ENCODE measurements around the gene TRIM10.

DNA sequence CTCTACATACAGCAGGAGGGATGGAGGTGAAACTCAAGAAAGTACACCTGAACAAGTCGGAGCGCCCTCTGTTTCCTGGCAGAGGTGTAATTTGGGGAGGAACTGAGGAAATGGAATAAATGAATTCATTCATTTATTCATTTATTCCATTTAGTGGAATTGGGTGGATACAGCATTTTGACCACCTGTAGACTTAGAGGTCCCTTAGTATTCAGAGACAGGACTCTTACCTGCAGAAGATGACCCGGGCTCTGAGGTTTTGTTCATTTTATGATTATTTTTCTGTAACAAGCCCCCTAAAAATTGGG lies 57.2 kb downstream of the TRIM10 start:
- TF ChIP-seq, protein P1, sequence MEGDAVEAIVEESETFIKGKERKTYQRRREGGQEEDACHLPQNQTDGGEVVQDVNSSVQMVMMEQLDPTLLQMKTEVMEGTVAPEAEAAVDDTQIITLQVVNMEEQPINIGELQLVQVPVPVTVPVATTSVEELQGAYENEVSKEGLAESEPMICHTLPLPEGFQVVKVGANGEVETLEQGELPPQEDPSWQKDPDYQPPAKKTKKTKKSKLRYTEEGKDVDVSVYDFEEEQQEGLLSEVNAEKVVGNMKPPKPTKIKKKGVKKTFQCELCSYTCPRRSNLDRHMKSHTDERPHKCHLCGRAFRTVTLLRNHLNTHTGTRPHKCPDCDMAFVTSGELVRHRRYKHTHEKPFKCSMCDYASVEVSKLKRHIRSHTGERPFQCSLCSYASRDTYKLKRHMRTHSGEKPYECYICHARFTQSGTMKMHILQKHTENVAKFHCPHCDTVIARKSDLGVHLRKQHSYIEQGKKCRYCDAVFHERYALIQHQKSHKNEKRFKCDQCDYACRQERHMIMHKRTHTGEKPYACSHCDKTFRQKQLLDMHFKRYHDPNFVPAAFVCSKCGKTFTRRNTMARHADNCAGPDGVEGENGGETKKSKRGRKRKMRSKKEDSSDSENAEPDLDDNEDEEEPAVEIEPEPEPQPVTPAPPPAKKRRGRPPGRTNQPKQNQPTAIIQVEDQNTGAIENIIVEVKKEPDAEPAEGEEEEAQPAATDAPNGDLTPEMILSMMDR (IDR thresholded peaks at IDR 0.05): no peak
- TF ChIP-seq POLR2A (IDR thresholded peaks at IDR 0.05): no peak
